Measurements from ENCODE around the gene SPAG17.

The SPAG17 gene

GRCh38 chr1:118210723-118211110 is 25.7 kb upstream of the SPAG17 start:
- Histone ChIP-seq H3K4me1 (no peaks in the 10 kb centered on the region), H3K4me3 (ENCODE audit: low read depth, low read length) (no peak overlapping the region), H3K36me3 (no peaks in the 10 kb centered on the region), H3K27me3 (no peaks in the 10 kb centered on the region), H3K9me3 (no peaks in the 10 kb centered on the region)
- no peak for DNase-seq
- TF ChIP-seq CTCF (IDR thresholded peaks at IDR 0.05; ENCODE audit: low read depth, low read length): no peak

- Histone ChIP-seq H3K9me3 (no peaks in the 10 kb centered on the region), H3K4me3 (ENCODE audit: low read depth, low read length) (no peak overlapping the region), H3K4me1 (no peaks in the 10 kb centered on the region), H3K27me3 (no peaks in the 10 kb centered on the region), H3K36me3 (no peaks in the 10 kb centered on the region)
- TF ChIP-seq CTCF (IDR thresholded peaks at IDR 0.05; ENCODE audit: low read depth, low read length): no peak
- DNase-seq: no peak
Observed at GRCh38 chr1:118210051-118210722, 25.2 kb upstream of the SPAG17 start.

GRCh38 chr1:118209648-118210047 is 24.6 kb upstream of the SPAG17 start:
- Histone ChIP-seq H3K4me1 (no peaks in the 10 kb centered on the region), H3K36me3 (no peaks in the 10 kb centered on the region), H3K27me3 (no peaks in the 10 kb centered on the region), H3K9me3 (no peaks in the 10 kb centered on the region), H3K4me3 (ENCODE audit: low read depth, low read length) (no peak overlapping the region)
- no peak for DNase-seq
- TF ChIP-seq CTCF (IDR thresholded peaks at IDR 0.05; ENCODE audit: low read depth, low read length): no peak

- DNase-seq: no peak
- Histone ChIP-seq H3K4me1 (no peaks in the 10 kb centered on the region), H3K27me3 (no peaks in the 10 kb centered on the region), H3K4me3 (ENCODE audit: low read depth, low read length) (no peak overlapping the region), H3K9me3 (no peaks in the 10 kb centered on the region), H3K36me3 (no peaks in the 10 kb centered on the region)
- no peak for TF ChIP-seq CTCF (IDR thresholded peaks at IDR 0.05; ENCODE audit: low read depth, low read length)
Observed at GRCh38 chr1:118206966-118207365, 21.9 kb upstream of the SPAG17 start.

GRCh38 chr1:118204648-118205047 is 19.6 kb upstream of the SPAG17 start:
- no peak for DNase-seq
- Histone ChIP-seq H3K36me3 (no peaks in the 10 kb centered on the region), H3K27me3 (no peaks in the 10 kb centered on the region), H3K4me3 (ENCODE audit: low read depth, low read length) (no peak overlapping the region), H3K4me1 (no peaks in the 10 kb centered on the region), H3K9me3 (no peaks in the 10 kb centered on the region)
- no peak for TF ChIP-seq CTCF (IDR thresholded peaks at IDR 0.05; ENCODE audit: low read depth, low read length)

GRCh38 chr1:118204105-118204504 is 19.1 kb upstream of the SPAG17 start:
- no peaks in the 10 kb centered on the region for H3K9me3 ChIP-seq
- H3K4me3 ChIP-seq (ENCODE audit: low read depth, low read length): no peak overlapping the region
- no peaks in the 10 kb centered on the region for H3K4me1 ChIP-seq
- no peak for TF ChIP-seq CTCF (IDR thresholded peaks at IDR 0.05; ENCODE audit: low read depth, low read length)
- no peaks in the 10 kb centered on the region for H3K36me3 ChIP-seq
- DNase-seq: no peak
- H3K27me3 ChIP-seq: no peaks in the 10 kb centered on the region

Data from BE2C (cell line).